ENCODE data around the gene MAP4K3. TPM values are rescaled to one million over a fixed set of nuclear protein-coding genes. Genes with fewer than 3 reads are reported as not detected.

MAP4K3 gene
- total and polyA plus RNA-seq, 3 donors from 2014 or later: 37.6 to 59.6 (median 58.8) TPM

DNA sequence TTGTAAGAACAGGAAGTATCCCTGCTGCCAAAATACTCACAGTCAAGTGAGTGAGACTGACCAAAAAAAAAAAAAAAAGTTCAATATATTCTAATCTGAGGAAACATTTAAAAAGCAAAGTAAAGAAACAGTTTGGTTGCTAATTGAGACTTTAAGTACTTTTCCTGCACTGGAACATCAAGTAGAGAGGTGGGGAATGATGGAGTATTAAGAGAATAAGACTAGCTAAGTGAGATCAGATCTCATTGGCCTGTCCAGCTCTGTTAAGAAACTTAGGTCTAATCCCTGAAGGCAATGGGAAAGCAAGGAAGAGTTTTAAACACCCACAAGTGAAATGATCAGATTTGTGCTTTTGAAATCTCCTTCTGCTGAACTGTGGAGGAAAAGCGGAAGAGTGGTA lies 27.8 kb upstream of the MAP4K3 start:
- Histone ChIP-seq H3K27ac (no peak overlapping the region), H3K9me3 (no peaks in the 10 kb centered on the region), H3K4me3 (no peak overlapping the region), H3K36me3 (ENCODE audit: low read depth, missing control alignments) (no peaks in the 10 kb centered on the region), H3K27me3 (no peaks in the 10 kb centered on the region), H3K4me1 (peaks cover 21% of the 10 kb centered on the region)
- no peak for DNase-seq
- intact Hi-C loops (cut with DNase I; ENCODE audit: low total_unique reads): no loop called here
- no peak for TF ChIP-seq POLR2A (IDR thresholded peaks at IDR 0.05)
- TF ChIP-seq, protein P1, sequence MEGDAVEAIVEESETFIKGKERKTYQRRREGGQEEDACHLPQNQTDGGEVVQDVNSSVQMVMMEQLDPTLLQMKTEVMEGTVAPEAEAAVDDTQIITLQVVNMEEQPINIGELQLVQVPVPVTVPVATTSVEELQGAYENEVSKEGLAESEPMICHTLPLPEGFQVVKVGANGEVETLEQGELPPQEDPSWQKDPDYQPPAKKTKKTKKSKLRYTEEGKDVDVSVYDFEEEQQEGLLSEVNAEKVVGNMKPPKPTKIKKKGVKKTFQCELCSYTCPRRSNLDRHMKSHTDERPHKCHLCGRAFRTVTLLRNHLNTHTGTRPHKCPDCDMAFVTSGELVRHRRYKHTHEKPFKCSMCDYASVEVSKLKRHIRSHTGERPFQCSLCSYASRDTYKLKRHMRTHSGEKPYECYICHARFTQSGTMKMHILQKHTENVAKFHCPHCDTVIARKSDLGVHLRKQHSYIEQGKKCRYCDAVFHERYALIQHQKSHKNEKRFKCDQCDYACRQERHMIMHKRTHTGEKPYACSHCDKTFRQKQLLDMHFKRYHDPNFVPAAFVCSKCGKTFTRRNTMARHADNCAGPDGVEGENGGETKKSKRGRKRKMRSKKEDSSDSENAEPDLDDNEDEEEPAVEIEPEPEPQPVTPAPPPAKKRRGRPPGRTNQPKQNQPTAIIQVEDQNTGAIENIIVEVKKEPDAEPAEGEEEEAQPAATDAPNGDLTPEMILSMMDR (IDR thresholded peaks at IDR 0.05): no peak
- WGBS, 2 donors: 38 to 57% methylated on average over 1 of the region's 1 CpG

DNA sequence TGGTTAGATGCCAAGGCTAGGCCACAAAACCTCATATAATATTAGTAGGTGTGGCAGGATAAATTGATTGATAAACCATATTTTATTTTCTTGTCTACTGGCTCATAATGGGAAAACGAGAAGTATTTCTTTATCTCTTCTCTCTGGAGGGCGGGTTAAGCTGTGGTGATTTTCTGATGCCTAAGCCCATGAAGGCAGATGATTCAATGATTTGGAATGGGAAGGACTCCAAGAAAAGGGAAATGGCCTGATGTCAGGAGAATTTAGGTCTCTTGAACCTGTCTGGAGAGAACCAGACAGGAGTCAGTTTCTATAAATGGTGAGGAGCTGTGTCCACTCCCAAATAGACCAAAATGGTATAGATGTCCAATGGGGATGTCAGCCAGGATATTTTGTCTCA lies 18.7 kb upstream of the MAP4K3 start:
- Histone ChIP-seq H3K4me3 (no peak overlapping the region), H3K27ac (no peak overlapping the region), H3K27me3 (no peaks in the 10 kb centered on the region), H3K36me3 (ENCODE audit: low read depth, missing control alignments) (no peaks in the 10 kb centered on the region), H3K4me1 (no peaks in the 10 kb centered on the region), H3K9me3 (no peaks in the 10 kb centered on the region)
- no peak for DNase-seq
- 86 to 97% methylated on average over 2 of the region's 2 CpGs for WGBS, 2 donors
- intact Hi-C loops (cut with DNase I; ENCODE audit: low total_unique reads): no loop called here
- TF ChIP-seq, protein P1 (IDR thresholded peaks at IDR 0.05): no peak
- no peak for TF ChIP-seq POLR2A (IDR thresholded peaks at IDR 0.05)

DNA sequence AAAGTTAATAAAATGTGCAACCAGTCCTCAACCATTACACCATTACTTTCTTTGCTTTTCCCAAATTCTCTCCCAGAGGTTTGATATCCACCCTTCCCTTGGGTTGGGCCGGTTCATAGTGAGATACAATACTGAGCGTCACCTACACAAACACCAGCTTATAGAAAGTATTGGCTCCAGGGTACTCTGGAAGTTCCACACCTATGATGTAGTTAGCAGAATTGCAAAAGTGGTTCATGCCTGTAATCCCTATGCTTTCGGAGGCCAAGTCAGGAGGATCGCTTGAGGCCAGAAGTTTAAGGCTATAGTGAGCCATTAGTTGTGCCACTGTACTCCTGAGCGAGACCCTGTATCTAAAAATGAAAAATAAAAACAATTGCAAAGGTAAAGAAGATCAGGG lies 15.3 kb upstream of the MAP4K3 start:
- DNase-seq: no peak
- no peaks in the 10 kb centered on the region for H3K27me3 ChIP-seq
- no peak overlapping the region for H3K27ac ChIP-seq
- H3K36me3 ChIP-seq (ENCODE audit: low read depth, missing control alignments): no peaks in the 10 kb centered on the region
- no peaks in the 10 kb centered on the region for H3K4me1 ChIP-seq
- WGBS, 2 donors: 96 to 98% methylated on average over 5 of the region's 5 CpGs
- intact Hi-C loops (cut with DNase I; ENCODE audit: low total_unique reads): no loop called here
- no peak overlapping the region for H3K4me3 ChIP-seq
- no peak for TF ChIP-seq POLR2A (IDR thresholded peaks at IDR 0.05)
- TF ChIP-seq, protein P1 (IDR thresholded peaks at IDR 0.05): no peak
- no peaks in the 10 kb centered on the region for H3K9me3 ChIP-seq

DNA sequence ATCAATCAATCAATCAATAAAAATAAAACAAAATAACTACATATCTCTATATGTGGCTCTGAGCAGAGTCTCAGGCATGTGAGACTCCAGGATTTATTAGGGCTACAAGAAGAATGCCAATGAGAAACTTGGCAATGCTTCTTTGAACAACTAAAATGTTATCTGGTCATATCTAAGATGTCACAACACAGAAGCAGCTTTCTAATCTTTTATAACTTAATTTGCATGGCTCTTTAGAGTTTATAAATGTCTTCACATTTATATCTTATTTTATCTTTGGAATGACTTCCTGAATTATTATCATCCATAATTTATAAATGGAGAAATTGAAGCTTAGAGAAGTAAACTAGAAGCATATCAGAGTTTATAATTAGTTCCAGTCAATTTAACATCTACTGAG lies 14.9 kb upstream of the MAP4K3 start:
- Histone ChIP-seq H3K4me3 (no peak overlapping the region), H3K27ac (no peak overlapping the region), H3K36me3 (ENCODE audit: low read depth, missing control alignments) (no peaks in the 10 kb centered on the region), H3K4me1 (no peaks in the 10 kb centered on the region), H3K9me3 (no peaks in the 10 kb centered on the region), H3K27me3 (no peaks in the 10 kb centered on the region)
- no peak for DNase-seq
- TF ChIP-seq, protein P1 (IDR thresholded peaks at IDR 0.05): no peak
- no peak for TF ChIP-seq POLR2A (IDR thresholded peaks at IDR 0.05)
- intact Hi-C loops (cut with DNase I; ENCODE audit: low total_unique reads): no loop called here

DNA sequence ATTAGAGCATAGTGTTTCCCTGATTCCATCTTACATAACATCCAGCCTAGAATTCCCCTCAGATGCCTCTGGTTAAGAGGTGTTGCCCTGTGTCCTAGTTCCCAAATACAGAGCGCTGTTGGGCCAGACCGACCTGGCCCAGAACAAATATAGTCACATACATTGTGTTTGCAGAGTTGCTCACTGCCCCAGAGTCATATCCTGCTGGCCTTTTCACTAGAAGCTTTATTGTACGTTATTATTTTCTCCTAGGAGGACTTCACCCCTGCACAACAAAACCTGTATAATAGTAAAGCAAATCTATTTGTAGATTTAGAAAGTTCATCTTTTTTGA lies 11.1 kb upstream of the MAP4K3 start:
- Histone ChIP-seq H3K4me3 (no peak overlapping the region), H3K4me1 (no peaks in the 10 kb centered on the region), H3K27ac (no peak overlapping the region), H3K9me3 (no peaks in the 10 kb centered on the region), H3K27me3 (no peaks in the 10 kb centered on the region), H3K36me3 (ENCODE audit: low read depth, missing control alignments) (no peaks in the 10 kb centered on the region)
- DNase-seq: no peak
- TF ChIP-seq, protein P1 (IDR thresholded peaks at IDR 0.05): no peak
- TF ChIP-seq POLR2A (IDR thresholded peaks at IDR 0.05): no peak
- 87 to 91% methylated on average over 3 of the region's 3 CpGs for WGBS, 2 donors
- intact Hi-C loops (cut with DNase I; ENCODE audit: low total_unique reads): no loop called here
